ENCODE measurements around the gene CDC73.

The CDC73 gene

GRCh38 chr1:193181536-193181935 lies 59.7 kb downstream of the CDC73 start:
- ChIA-PET POLR2A (no interaction called here), CTCF (interaction anchor here (1.0 to 1.2 kb wide), 2 partner anchors 10 to 13 kb away, joined by 4 read pairs; no protein-coding TSS in a partner anchor)
- no peak for TF ChIP-seq CTCF (IDR thresholded peaks at IDR 0.05; ENCODE audit: control extremely low read depth, extremely low read depth, low read depth, missing control alignments)
- no peak for DNase-seq (ENCODE audit: extremely low spot score)

- no peak for DNase-seq (ENCODE audit: extremely low spot score)
- ChIA-PET CTCF (interaction anchor here (1.0 to 1.2 kb wide), 2 partner anchors 9 to 12 kb away, joined by 4 read pairs; no protein-coding TSS in a partner anchor), POLR2A (no interaction called here)
Measured at GRCh38 chr1:193181985-193182384, 60.2 kb downstream of the CDC73 start.

GRCh38 chr1:193183019-193183627 lies 61.3 kb downstream of the CDC73 start:
- POLR2A ChIA-PET = no interaction called here
- CTCF ChIA-PET = interaction anchor here (0.7 to 2.4 kb wide), 5 partner anchors 16 to 186 kb away, joined by 3 to 11 read pairs (median 3); no protein-coding TSS in a partner anchor
- peak; percentile 9 for DNase-seq (ENCODE audit: extremely low spot score)
- peak; percentile 71 for TF ChIP-seq CTCF (IDR thresholded peaks at IDR 0.05; ENCODE audit: control extremely low read depth, extremely low read depth, low read depth, missing control alignments)

More at GRCh38 chr1:193181985-193182384, 60.2 kb downstream of the CDC73 start:
- TF ChIP-seq CTCF (IDR thresholded peaks at IDR 0.05; ENCODE audit: control extremely low read depth, extremely low read depth, low read depth, missing control alignments) = no peak

- no peak for DNase-seq (ENCODE audit: extremely low spot score)
- POLR2A ChIA-PET = no interaction called here
- CTCF ChIA-PET = interaction anchor here (1.0 to 2.4 kb wide), 3 partner anchors 10 to 154 kb away, joined by 3 to 11 read pairs (median 3); no protein-coding TSS in a partner anchor
Measured at GRCh38 chr1:193184776-193185175, 62.9 kb downstream of the CDC73 start.

GRCh38 chr1:193185211-193185610 lies 63.4 kb downstream of the CDC73 start:
- ChIA-PET POLR2A (no interaction called here), CTCF (interaction anchor here (1.4 to 2.4 kb wide), 2 partner anchors 10 to 153 kb away, joined by 3 to 11 read pairs; no protein-coding TSS in a partner anchor)
- no peak for DNase-seq (ENCODE audit: extremely low spot score)
- TF ChIP-seq CTCF (IDR thresholded peaks at IDR 0.05; ENCODE audit: control extremely low read depth, extremely low read depth, low read depth, missing control alignments) = no peak

More at GRCh38 chr1:193184776-193185175, 62.9 kb downstream of the CDC73 start:
- TF ChIP-seq CTCF (IDR thresholded peaks at IDR 0.05; ENCODE audit: control extremely low read depth, extremely low read depth, low read depth, missing control alignments) = no peak

- no peak for TF ChIP-seq CTCF (IDR thresholded peaks at IDR 0.05; ENCODE audit: control extremely low read depth, extremely low read depth, low read depth, missing control alignments)
- no peak for DNase-seq (ENCODE audit: extremely low spot score)
- CTCF ChIA-PET = interaction anchor here (0.8 to 1.4 kb wide), 4 partner anchors 15 to 48 kb away, joined by 3 to 7 read pairs (median 4); no protein-coding TSS in a partner anchor
- POLR2A ChIA-PET = interaction anchor here (0.6 kb wide), 1 partner anchor 82 kb away, joined by 3 read pairs; no protein-coding TSS in a partner anchor
Measured at GRCh38 chr1:193185901-193186731, 64.3 kb downstream of the CDC73 start, which contains the start of gene B3GALT2. B3GALT2 (minus strand) TSS chr1:193186613; CDS start chr1:193181562, 5,051 bp downstream.

Measured in GM10248 (cell line).